Effector CD4-positive, alpha-beta T cell (primary cell): ENCODE data around the gene ADAM8.
A peak's percentile ranks its signal among the peaks of the same experiment; 100 is the strongest.

Source experiments
- DNase-seq: peaks from one replicate; pipeline ENCODE4 v3.0.0-alpha.2; 2020

Gene ADAM8

GRCh38 chr10:133281084-133281483 is 4.4 kb upstream of the ADAM8 start:
- DNase-seq = no peak

GRCh38 chr10:133280391-133281059 is 3.9 kb upstream of the ADAM8 start:
- no peak for DNase-seq

- DNase-seq = no peak
Observed at GRCh38 chr10:133279326-133280226, 2.9 kb upstream of the ADAM8 start.

- peak; percentile 62 for DNase-seq
Observed at GRCh38 chr10:133278577-133279265, 2.1 kb upstream of the ADAM8 start.

GRCh38 chr10:133277993-133278576 is 1.4 kb upstream of the ADAM8 start:
- DNase-seq = no peak

- DNase-seq = no peak
Observed at GRCh38 chr10:133277277-133277992, 767 bp upstream of the ADAM8 start.

GRCh38 chr10:133276100-133276434 is 601 bp downstream of the ADAM8 start:
- no peak for DNase-seq

- DNase-seq = peak; percentile 33
Observed at GRCh38 chr10:133275684-133276092, 980 bp downstream of the ADAM8 start.

GRCh38 chr10:133274751-133275683 is 1.7 kb downstream of the ADAM8 start:
- peak; percentile 82 for DNase-seq

GRCh38 chr10:133273534-133274143 is 3.0 kb downstream of the ADAM8 start:
- DNase-seq = no peak

GRCh38 chr10:133272964-133273420 is 3.7 kb downstream of the ADAM8 start:
- DNase-seq = no peak

GRCh38 chr10:133272301-133272963 is 4.2 kb downstream of the ADAM8 start:
- no peak for DNase-seq

- DNase-seq = no peak
Observed at GRCh38 chr10:133271521-133272300, 5.0 kb downstream of the ADAM8 start.

GRCh38 chr10:133270773-133271297 is 5.8 kb downstream of the ADAM8 start:
- DNase-seq = no peak

GRCh38 chr10:133270204-133270603 is 6.5 kb downstream of the ADAM8 start:
- DNase-seq = no peak

GRCh38 chr10:133269367-133269766 is 7.3 kb downstream of the ADAM8 start:
- DNase-seq = no peak

- no peak for DNase-seq
Observed at GRCh38 chr10:133268532-133268931, 8.1 kb downstream of the ADAM8 start.

GRCh38 chr10:133267829-133268228 is 8.8 kb downstream of the ADAM8 start:
- DNase-seq = no peak

GRCh38 chr10:133267293-133267692 is 9.4 kb downstream of the ADAM8 start:
- DNase-seq = no peak
